Activated CD8-positive, alpha-beta memory T cell treated with anti-CD3 and anti-CD28 coated beads, Interleukin-2, amount 50 U/mL, for 24 hours (primary cell): ENCODE data around the gene BBS2.

ENCODE experiments used
- DNase-seq: peaks from one replicate; pipeline ENCODE4 v3.0.0-alpha.2; 2020; ENCODE audit errors: extremely low read depth

The BBS2 gene, protein sequence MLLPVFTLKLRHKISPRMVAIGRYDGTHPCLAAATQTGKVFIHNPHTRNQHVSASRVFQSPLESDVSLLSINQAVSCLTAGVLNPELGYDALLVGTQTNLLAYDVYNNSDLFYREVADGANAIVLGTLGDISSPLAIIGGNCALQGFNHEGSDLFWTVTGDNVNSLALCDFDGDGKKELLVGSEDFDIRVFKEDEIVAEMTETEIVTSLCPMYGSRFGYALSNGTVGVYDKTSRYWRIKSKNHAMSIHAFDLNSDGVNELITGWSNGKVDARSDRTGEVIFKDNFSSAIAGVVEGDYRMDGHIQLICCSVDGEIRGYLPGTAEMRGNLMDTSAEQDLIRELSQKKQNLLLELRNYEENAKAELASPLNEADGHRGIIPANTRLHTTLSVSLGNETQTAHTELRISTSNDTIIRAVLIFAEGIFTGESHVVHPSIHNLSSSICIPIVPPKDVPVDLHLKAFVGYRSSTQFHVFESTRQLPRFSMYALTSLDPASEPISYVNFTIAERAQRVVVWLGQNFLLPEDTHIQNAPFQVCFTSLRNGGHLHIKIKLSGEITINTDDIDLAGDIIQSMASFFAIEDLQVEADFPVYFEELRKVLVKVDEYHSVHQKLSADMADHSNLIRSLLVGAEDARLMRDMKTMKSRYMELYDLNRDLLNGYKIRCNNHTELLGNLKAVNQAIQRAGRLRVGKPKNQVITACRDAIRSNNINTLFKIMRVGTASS

GRCh38 chr16:56519459-56520250 is at the start of gene BBS2:
Gene BBS2, minus strand, starts transcription at chr16:56520024. Its CDS starts 162 bp downstream, at chr16:56519862.
- DNase-seq = peak; percentile 76

DNA sequence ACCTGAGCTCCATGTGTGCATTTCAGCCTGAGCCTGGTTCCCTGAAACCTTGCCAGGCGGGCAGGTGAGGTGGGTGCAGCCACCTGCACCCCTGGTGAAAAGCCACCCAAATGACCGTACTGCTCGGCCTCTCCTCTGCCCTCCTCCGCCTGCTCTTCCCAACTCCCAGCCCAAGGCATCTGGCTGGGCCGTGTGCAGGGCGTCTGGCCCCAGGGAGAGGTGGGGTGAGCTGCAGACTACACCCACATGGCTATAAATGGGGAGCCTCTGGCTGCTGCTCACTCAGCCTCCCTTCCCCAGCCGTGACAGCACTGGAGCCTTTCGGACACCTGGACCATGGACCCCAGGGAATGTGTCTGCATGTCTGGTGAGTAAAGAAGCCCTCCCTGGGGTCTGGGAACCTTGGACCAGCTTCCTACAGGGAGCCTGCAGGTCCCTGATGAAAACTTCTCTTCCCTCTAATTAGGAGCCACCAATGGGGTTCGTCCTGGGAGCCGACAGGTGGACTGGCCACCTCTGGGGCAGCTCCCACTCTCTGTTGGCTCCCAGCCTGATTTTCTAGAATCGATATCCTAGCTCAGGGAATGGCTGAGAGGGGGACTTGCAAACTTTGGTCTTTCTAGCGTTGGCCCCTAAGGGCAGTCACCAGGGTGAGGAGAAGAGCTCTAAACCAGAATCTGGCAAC is 45.1 kb upstream of the BBS2 start, which contains the start of gene MT4:
TSS of gene MT4 (plus strand) at position 281 of the 685 bp plus-strand sequence. CDS start at position 337, 56 bp downstream.
- DNase-seq = no peak

- DNase-seq = no peak
Observed at GRCh38 chr16:56561126-56561525, 41.3 kb upstream of the BBS2 start.

GRCh38 chr16:56560447-56560846 is 40.6 kb upstream of the BBS2 start:
- no peak for DNase-seq

DNA sequence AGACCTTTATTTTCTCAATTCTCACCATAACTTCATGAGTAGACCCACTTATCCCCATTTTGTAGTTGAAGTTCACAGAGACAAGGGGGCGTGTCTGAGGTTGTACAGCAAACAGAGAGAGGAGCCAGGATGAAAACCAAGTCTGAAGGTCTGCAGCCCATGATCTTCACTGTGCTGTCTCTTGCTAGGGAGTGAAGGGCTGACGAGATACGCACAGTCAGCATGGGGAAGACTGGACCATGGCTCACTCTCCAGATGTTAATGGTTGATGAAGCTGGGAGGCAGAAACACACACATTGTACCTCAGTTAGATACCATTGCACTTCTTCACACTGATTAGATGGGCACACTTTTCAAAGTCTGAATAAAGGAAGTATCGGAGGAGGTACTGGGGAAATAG is 39.3 kb upstream of the BBS2 start:
- DNase-seq = no peak

GRCh38 chr16:56558024-56558747 is 38.4 kb upstream of the BBS2 start:
- DNase-seq = no peak

- no peak for DNase-seq
Observed at GRCh38 chr16:56554441-56554840, 34.6 kb upstream of the BBS2 start.

GRCh38 chr16:56551796-56552738 is 32.2 kb upstream of the BBS2 start:
- no peak for DNase-seq

DNA sequence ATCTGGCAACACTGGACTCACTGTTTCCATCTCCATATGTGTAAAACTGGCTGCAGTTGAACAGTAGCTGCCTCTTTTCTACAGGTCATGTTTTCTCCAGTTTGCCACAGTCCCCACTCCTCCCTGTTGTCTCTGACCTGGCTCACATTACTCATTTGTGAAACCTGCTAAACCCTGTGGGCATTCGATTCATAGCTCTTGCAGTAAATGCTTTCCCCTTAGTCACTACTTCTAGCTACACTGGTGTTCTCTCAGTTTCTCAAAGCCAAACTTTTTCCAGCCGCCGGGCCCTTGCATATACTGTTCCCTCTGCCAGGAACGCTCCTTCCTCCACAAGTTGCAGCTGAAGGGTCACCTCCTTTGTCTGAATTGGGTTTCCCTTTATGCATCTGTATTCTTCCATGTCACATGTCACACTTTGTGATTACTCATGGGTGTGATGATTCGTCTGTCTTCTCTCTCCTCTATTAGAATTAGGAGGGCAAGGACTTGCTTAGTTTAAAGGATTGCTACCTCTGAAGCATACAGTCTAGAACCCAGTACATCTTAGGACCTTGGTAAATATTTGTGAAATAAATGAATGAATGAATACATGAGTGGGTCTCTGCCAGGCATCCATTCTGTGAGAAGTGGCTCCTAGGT is 30.0 kb upstream of the BBS2 start:
- DNase-seq = no peak

- DNase-seq = no peak
Observed at GRCh38 chr16:56549161-56549560, 29.3 kb upstream of the BBS2 start.

- no peak for DNase-seq
Observed at GRCh38 chr16:56547949-56548567, 28.2 kb upstream of the BBS2 start.

GRCh38 chr16:56547120-56547948 is 27.5 kb upstream of the BBS2 start:
- DNase-seq = no peak

- DNase-seq = no peak
Observed at GRCh38 chr16:56542039-56542438, 22.2 kb upstream of the BBS2 start.

GRCh38 chr16:56539656-56540055 is 19.8 kb upstream of the BBS2 start:
- DNase-seq = no peak

GRCh38 chr16:56538331-56538730 is 18.5 kb upstream of the BBS2 start:
- DNase-seq = no peak

GRCh38 chr16:56534847-56535383 is 15.1 kb upstream of the BBS2 start:
- DNase-seq = no peak

DNA sequence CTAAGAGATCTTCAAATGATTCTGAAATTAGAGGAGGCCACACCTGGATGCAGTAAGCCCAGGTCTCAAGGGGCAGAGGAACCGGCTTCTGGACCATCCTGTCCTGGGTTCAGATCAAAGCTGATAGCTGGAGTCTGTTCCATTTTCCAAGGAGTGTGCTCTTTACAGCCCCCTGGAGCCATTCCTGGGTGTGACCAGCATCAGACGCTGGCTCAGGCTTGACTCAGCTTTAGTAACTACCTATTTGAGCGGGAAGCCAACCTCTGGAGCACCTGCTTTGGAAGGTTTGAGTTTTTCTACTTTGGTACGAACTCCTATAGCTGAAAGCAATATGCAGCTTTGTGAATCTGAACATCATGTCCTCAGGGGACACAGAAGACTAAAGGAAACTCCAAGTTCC is 12.9 kb upstream of the BBS2 start:
- DNase-seq = no peak

GRCh38 chr16:56530872-56531271 is 11.0 kb upstream of the BBS2 start:
- DNase-seq = no peak
